K562 (cell line): ENCODE measurements around the gene PLD6. TPM values are rescaled to one million over a fixed set of nuclear protein-coding genes. Genes with fewer than 3 reads are reported as not detected.

Experiments
- ATAC-seq: fragments of 200-7000 bp; cut with Tn5 transposase; 3 replicates; pipeline ENCODE4 v1.9.1; 2020; ENCODE audit warnings: moderate library complexity
- BruUV-seq: library from RNA; stranded (reverse); fragments of 400-500 nt; replicated peaks from 2 replicates; lab custom pipeline; 2021; lab: Mats Ljungman, UMichigan
- CTCF ChIA-PET: fragments of 300-600 bp; formaldehyde crosslinking; extraction: SDS; loops from one replicate; lab custom pipeline; 2021; ENCODE audit warnings: low intra/inter-chr PET ratio; lab: Yijun Ruan, JAX
- POLR2A ChIA-PET: fragments of 300-600, 350-650 bp; sonication (Branson Sonifier 250); formaldehyde crosslinking; extraction: SDS; loops from one replicate; lab custom pipeline; 2021; ENCODE audit warnings: antibody characterized with exemption, inconsistent platforms; lab: Yijun Ruan, JAX
- DNase-seq, 4 experiments: peaks; one replicate each; pipeline versions ENCODE4 v3.0.0 to v3.0.0-alpha.2; 2011 to 2018; ENCODE audit warnings: low spot score in 3 of 4, mixed read lengths in 3 of 4; ENCODE audit errors: extremely low read depth in 1 of 4
- FAIRE-seq: peaks from 2 replicates; lab custom pipeline; 2011; peaks lifted over from hg19 to GRCh38; lab: Jason Lieb, UNC
- H2AFZ ChIP-seq: 2 replicates; pipeline ENCODE4 v1.6.0; 2011; ENCODE audit warnings: low read depth, low read length, control low read depth, inconsistent platforms
- H3K27ac ChIP-seq: fragments of 200-600 bp; 3 replicates; pipeline ENCODE4 v1.8.0; 2011; ENCODE audit warnings: low read depth, mild to moderate bottlenecking, control low read depth, inconsistent platforms, low read length, moderate library complexity, mixed read lengths; ENCODE audit errors: extremely low read depth
- H3K27me3 ChIP-seq, 2 experiments: fragments of 300-600 bp in 1 of 2; 2 replicates in 1 of 2; 3 replicates in 1 of 2; pipeline versions ENCODE4 v1.6.0 to v1.8.0; 2011; ENCODE audit warnings: inconsistent platforms in 2 of 2, low read length in 2 of 2, mild to moderate bottlenecking in 1 of 2, mixed read lengths in 1 of 2, moderate library complexity in 1 of 2; ENCODE audit not compliant: control insufficient read depth in 2 of 2, insufficient read depth in 2 of 2
- H3K36me3 ChIP-seq: fragments of 300-600 bp; 3 replicates; pipeline ENCODE4 v1.8.0; 2011; ENCODE audit warnings: mild to moderate bottlenecking, low read length, inconsistent platforms; ENCODE audit not compliant: control insufficient read depth, insufficient read depth
- H3K4me1 ChIP-seq, 2 experiments: fragments of 200-600 bp in 1 of 2; replicated peaks in 1 of 2; 2 replicates in 1 of 2; 3 replicates in 1 of 2; pipeline versions ENCODE4 v1.5.1 to v1.8.0; 2011; ENCODE audit warnings: inconsistent platforms in 2 of 2, low read length in 2 of 2, mild to moderate bottlenecking in 1 of 2, mixed read lengths in 1 of 2, moderate library complexity in 1 of 2; ENCODE audit not compliant: control insufficient read depth in 2 of 2, insufficient read depth in 2 of 2
- H3K4me2 ChIP-seq: 2 replicates; pipeline ENCODE4 v1.6.1; 2011; ENCODE audit warnings: low read length, control low read depth, inconsistent platforms, mixed read lengths; ENCODE audit not compliant: insufficient read depth
- H3K4me3 ChIP-seq: fragments of 200-600 bp; sonication (generic), shearing (Covaris generic); 2 replicates; pipeline ENCODE4 v1.5.1; 2016; ENCODE audit warnings: control low read depth, inconsistent platforms
- H3K79me2 ChIP-seq: fragments of 200-600 bp; 3 replicates; pipeline ENCODE4 v1.8.0; 2011; ENCODE audit warnings: low read length, inconsistent platforms; ENCODE audit not compliant: control insufficient read depth, insufficient read depth
- H3K9ac ChIP-seq, 2 experiments: 2 replicates each; pipeline versions ENCODE4 v1.6.0 to v1.6.1; 2011; ENCODE audit warnings: low read depth in 2 of 2, low read length in 2 of 2, control low read depth in 1 of 2, inconsistent platforms in 1 of 2, mild to moderate bottlenecking in 1 of 2, mixed read lengths in 1 of 2; ENCODE audit not compliant: insufficient read depth in 1 of 2
- H3K9me1 ChIP-seq: one replicate; pipeline ENCODE4 v1.6.0; 2011; ENCODE audit warnings: inconsistent platforms, mild to moderate bottlenecking, low read length, moderate library complexity; ENCODE audit not compliant: control insufficient read depth, insufficient read depth
- H3K9me3 ChIP-seq: replicated peaks from 2 replicates; pipeline ENCODE4 v1.5.1; 2011; ENCODE audit warnings: low read depth, low read length, inconsistent platforms; ENCODE audit not compliant: control insufficient read depth, insufficient read depth
- H4K20me1 ChIP-seq: replicated peaks from 2 replicates; pipeline ENCODE4 v1.6.1; 2011; ENCODE audit warnings: low read length, inconsistent platforms, mixed read lengths; ENCODE audit not compliant: control insufficient read depth, insufficient read depth
- MAX ChIP-seq: sonication (generic); formaldehyde crosslinking; IDR thresholded peaks from 2 replicates; pipeline ENCODE4 v1.9.0; 2022; ENCODE audit warnings: mild to moderate bottlenecking, missing genetic modification reagents
- PCBP2 ChIP-seq: fragments of 200-400 bp; formaldehyde crosslinking; IDR thresholded peaks from 2 replicates; pipeline ENCODE4 v1.6.1; 2018; ENCODE audit warnings: low read length, low read depth, mild to moderate bottlenecking, moderate library complexity; ENCODE audit not compliant: poor library complexity, severe bottlenecking
- POLR2AphosphoS5 ChIP-seq: IDR thresholded peaks from 2 replicates; pipeline ENCODE4 v1.6.1; 2011; ENCODE audit warnings: mild to moderate bottlenecking, low read depth, low read length, moderate library complexity; ENCODE audit not compliant: control insufficient read depth, insufficient read depth
- SIX5 ChIP-seq, 2 experiments: IDR thresholded peaks; 2 replicates each; pipeline ENCODE4 v1.6.1; 2011; ENCODE audit warnings: low read length in 2 of 2, borderline replicate concordance in 1 of 2, low read depth in 1 of 2, mild to moderate bottlenecking in 1 of 2, moderate library complexity in 1 of 2; ENCODE audit not compliant: insufficient read depth in 1 of 2
- SMARCC2 ChIP-seq: fragments of 450-650 bp; IDR thresholded peaks from 2 replicates; pipeline ENCODE4 v1.6.1; 2017; ENCODE audit warnings: antibody characterized with exemption, moderate library complexity, mild to moderate bottlenecking, low read depth
- SREBF2 ChIP-seq: sonication (generic); formaldehyde crosslinking; IDR thresholded peaks from 2 replicates; pipeline ENCODE4 v1.4.0; 2020; ENCODE audit warnings: mild to moderate bottlenecking, missing genetic modification reagents
- SRSF7 ChIP-seq: fragments of 200-400 bp; formaldehyde crosslinking; optimal IDR thresholded peaks from 2 replicates; pipeline ENCODE3; 2017; ENCODE audit warnings: mild to moderate bottlenecking, low read depth, low read length
- ZNF398 ChIP-seq: fragments of 250-450 bp; sonication (Bioruptor Pico); IDR thresholded peaks from 2 replicates; pipeline ENCODE4 v1.8.0; 2021; ENCODE audit warnings: moderate library complexity, mild to moderate bottlenecking, inconsistent platforms
- ZNF780A ChIP-seq: fragments of 250-450 bp; sonication (Bioruptor Pico); IDR thresholded peaks from 2 replicates; pipeline ENCODE4 v1.5.0; 2021; ENCODE audit warnings: mild to moderate bottlenecking
- ZSCAN32 ChIP-seq: fragments of 450-650 bp; formaldehyde crosslinking; IDR thresholded peaks from 2 replicates; pipeline ENCODE4 v1.4.0; 2020; ENCODE audit warnings: mild to moderate bottlenecking, moderate library complexity
- WGBS: fragments of 100-300 bp; shearing (Covaris generic); methylation state at CpG from one replicate; pipeline ENCODE4 v1.1.6; 2016; ENCODE audit warnings: low coverage, mixed read lengths; ENCODE audit not compliant: insufficient coverage; ENCODE audit errors: missing lambda C conversion rate; 5-methylcytosine and 5-hydroxymethylcytosine counted together
- in situ Hi-C: fragments of 300-500 bp; cut with MboI; formaldehyde crosslinking; loops from 4 replicates; pipeline ENCODE4 v1.15.0; 2018; ENCODE audit warnings: inconsistent platforms, mixed read lengths
- intact Hi-C: fragments of 100-400 bp; cut with micrococcal nuclease; formaldehyde crosslinking; loops from 2 replicates; pipeline ENCODE4 v1.14.2; 2022
- polyA plus RNA-seq, 8 experiments: library from polyadenylated mRNA; depleted of rRNA in 4 of 8; stranded (reverse) in 5 of 8; unstranded in 3 of 8; fragments of >200 nt; fragmentation: Nextera tagmentation in 2 of 8; fragmentation: Illumina TruSeq in 1 of 8; extraction: Ambion mirVana in 2 of 8; extraction: Trizol in 1 of 8; gene quantifications; 2 replicates each; pipeline versions ENCODE4 v1.2.1 to v1.2.3, GENCODE V29; 2011 to 2014; ENCODE audit warnings: inconsistent platforms in 1 of 8, missing spikeins in 1 of 8
- total RNA-seq, 7 experiments: library from RNA; depleted of rRNA in 6 of 7; stranded (reverse); fragments of >200 nt in 6 of 7; fragmentation: Illumina TruSeq in 2 of 7; extraction: Trizol in 2 of 7; gene quantifications; 2 replicates each; pipeline versions ENCODE4 v1.2.1 to v1.2.3, GENCODE V29; 2011 to 2021; ENCODE audit warnings: low replicate concordance in 1 of 7

The PLD6 gene
- total and polyA plus RNA-seq, 9 of the 15 experiments (the other 6 are each of a cell fraction or from before 2014, with no cell fraction given): 3.6 to 15.6 (median 10.0) TPM

- no TSS peak for BruUV-seq
- FAIRE-seq: no peak
These were observed 25.2 kb downstream of the PLD6 start for GRCh38 chr17:17180741-17181525.

More at GRCh38 chr17:17180741-17181525, 25.2 kb downstream of the PLD6 start:
- H3K9me3 ChIP-seq: no peaks in the 10 kb centered on the region
- 94% methylated on average over 9 of the region's 13 CpGs for WGBS
- H3K9ac ChIP-seq: no peak overlapping the region
- CTCF ChIA-PET: no interaction called here
- H3K36me3 ChIP-seq: peaks cover 47% of the 10 kb centered on the region; the same call in 2 of the 3 replicates
- H3K27me3 ChIP-seq: no peaks in the 10 kb centered on the region
- intact Hi-C loops: no loop called here
- no peak for ATAC-seq
- no peak overlapping the region for H2AFZ ChIP-seq
- TF ChIP-seq SMARCC2: no peak
- TF ChIP-seq ZNF398: no peak
- TF ChIP-seq PCBP2: no peak
- no peak for TF ChIP-seq SREBF2 (CRISPR knock-in tag)
- no peak for TF ChIP-seq ZNF780A
- no peak for TF ChIP-seq SIX5 (IDR thresholded peaks at IDR 0.05; ENCODE audit: borderline replicate concordance in 1 of 2, insufficient read depth in 1 of 2, low read depth in 1 of 2, low read length in 2 of 2)
- TF ChIP-seq MAX (CRISPR knock-in tag): no peak
- TF ChIP-seq SRSF7: no peak
- no peak for TF ChIP-seq ZSCAN32 (CRISPR knock-in tag)
- no peak for TF ChIP-seq POLR2AphosphoS5
- TF ChIP-seq, all 486 proteins: peak for 0
- Histone ChIP-seq H3K27ac (no peak overlapping the region), H3K4me2 (no peak overlapping the region), H3K4me3 (no peak overlapping the region), H3K9me1 (no peaks in the 10 kb centered on the region), H3K4me1 (no peaks in the 10 kb centered on the region; a peak in 1 of 5 replicates), H3K79me2 (no peaks in the 10 kb centered on the region), H4K20me1 (no peaks in the 10 kb centered on the region)
- in situ Hi-C loops: no loop called here
- POLR2A ChIA-PET: no interaction called here
- no peak for DNase-seq
